GM12878 (cell line): ENCODE results near the gene NCKAP5.

Experiments
- CREB1 ChIP-seq: IDR thresholded peaks from 2 replicates; pipeline ENCODE4 v1.6.1; 2012; ENCODE audit warnings: low read depth, mild to moderate bottlenecking, inconsistent platforms
- JUNB ChIP-seq: IDR thresholded peaks from 2 replicates; pipeline ENCODE4 v1.6.1; 2016; ENCODE audit warnings: antibody characterized with exemption, mild to moderate bottlenecking
- NFIC ChIP-seq: IDR thresholded peaks from 2 replicates; pipeline ENCODE4 v1.6.1; 2012; ENCODE audit warnings: low read depth, mild to moderate bottlenecking, inconsistent platforms, low read length, moderate library complexity
- YY1 ChIP-seq: IDR thresholded peaks from 2 replicates; pipeline ENCODE4 v1.6.1; 2011; ENCODE audit warnings: low read depth, mild to moderate bottlenecking, low read length
- TF ChIP-seq, protein P1 (sequence below), 3 experiments: IDR thresholded peaks in 2 of 3; conservative IDR thresholded peaks in 1 of 3; 2 replicates each; pipeline ENCODE4 v1.5.1; 2011; ENCODE audit warnings: low read depth in 3 of 3, low read length in 3 of 3, mild to moderate bottlenecking in 3 of 3, control low read depth in 2 of 3, moderate library complexity in 2 of 3, inconsistent platforms in 1 of 3, mixed read lengths in 1 of 3; ENCODE audit not compliant: control insufficient read depth in 2 of 3, insufficient read depth in 1 of 3; ENCODE audit errors: extremely low read depth in 1 of 3
- TF ChIP-seq, protein P2 (sequence below): IDR thresholded peaks from 2 replicates; pipeline ENCODE4 v1.6.1; 2012; ENCODE audit warnings: low read depth, low read length, improper control_type of control experiment

DNA sequence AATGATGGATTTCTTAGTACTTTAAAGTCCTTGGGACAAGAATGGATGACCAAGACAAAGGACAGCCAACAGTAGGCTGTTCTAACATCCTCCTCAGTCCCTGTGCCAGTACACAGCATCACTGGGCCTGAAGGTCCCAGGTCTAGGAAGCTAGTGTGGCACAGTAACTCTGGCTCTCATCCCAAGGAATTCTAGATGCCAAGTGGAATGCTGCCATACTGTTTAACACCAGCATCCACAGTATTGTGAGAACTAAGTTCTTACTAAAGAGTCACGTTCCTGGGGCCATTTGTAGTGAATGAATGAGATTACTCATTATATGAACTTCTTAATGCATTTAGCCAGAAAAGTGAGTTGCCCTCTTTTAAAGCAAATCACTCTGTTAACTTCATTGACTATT, 830.0 kb downstream of the NCKAP5 start:
- TF ChIP-seq, protein P1, sequence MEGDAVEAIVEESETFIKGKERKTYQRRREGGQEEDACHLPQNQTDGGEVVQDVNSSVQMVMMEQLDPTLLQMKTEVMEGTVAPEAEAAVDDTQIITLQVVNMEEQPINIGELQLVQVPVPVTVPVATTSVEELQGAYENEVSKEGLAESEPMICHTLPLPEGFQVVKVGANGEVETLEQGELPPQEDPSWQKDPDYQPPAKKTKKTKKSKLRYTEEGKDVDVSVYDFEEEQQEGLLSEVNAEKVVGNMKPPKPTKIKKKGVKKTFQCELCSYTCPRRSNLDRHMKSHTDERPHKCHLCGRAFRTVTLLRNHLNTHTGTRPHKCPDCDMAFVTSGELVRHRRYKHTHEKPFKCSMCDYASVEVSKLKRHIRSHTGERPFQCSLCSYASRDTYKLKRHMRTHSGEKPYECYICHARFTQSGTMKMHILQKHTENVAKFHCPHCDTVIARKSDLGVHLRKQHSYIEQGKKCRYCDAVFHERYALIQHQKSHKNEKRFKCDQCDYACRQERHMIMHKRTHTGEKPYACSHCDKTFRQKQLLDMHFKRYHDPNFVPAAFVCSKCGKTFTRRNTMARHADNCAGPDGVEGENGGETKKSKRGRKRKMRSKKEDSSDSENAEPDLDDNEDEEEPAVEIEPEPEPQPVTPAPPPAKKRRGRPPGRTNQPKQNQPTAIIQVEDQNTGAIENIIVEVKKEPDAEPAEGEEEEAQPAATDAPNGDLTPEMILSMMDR (IDR thresholded peaks at IDR 0.05 in 2 of 3, conservative IDR thresholded peaks at IDR 0.05 in 1 of 3; ENCODE audit: control insufficient read depth in 2 of 3, extremely low read depth in 1 of 3, insufficient read depth in 1 of 3, low read depth in 3 of 3, low read length in 3 of 3) = no peak
- TF ChIP-seq NFIC (no peak), YY1 (no peak), CREB1 (no peak), JUNB (no peak)
- TF ChIP-seq, protein P2, sequence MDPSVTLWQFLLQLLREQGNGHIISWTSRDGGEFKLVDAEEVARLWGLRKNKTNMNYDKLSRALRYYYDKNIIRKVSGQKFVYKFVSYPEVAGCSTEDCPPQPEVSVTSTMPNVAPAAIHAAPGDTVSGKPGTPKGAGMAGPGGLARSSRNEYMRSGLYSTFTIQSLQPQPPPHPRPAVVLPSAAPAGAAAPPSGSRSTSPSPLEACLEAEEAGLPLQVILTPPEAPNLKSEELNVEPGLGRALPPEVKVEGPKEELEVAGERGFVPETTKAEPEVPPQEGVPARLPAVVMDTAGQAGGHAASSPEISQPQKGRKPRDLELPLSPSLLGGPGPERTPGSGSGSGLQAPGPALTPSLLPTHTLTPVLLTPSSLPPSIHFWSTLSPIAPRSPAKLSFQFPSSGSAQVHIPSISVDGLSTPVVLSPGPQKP = no peak
